ENCODE results near the gene SLC24A3.

SLC24A3 gene

DNA sequence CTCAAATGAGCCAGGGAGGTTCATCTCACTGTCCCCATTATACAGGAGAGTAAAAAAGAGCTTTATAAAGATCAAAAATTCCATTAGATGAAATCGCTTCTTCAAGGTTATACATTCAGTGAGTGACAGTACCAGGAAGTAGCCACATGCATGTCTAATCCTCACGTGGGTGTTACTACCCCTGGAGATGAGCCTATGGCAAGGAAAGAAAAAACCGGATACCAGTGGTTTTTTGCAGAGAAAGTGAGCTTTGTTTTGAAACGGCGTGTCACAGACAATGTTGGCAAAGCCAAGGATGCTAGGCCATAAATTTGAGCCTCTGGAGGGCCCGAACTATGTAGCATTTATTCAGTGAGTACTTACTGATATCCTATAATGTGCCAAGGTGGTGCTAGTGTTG is 330.7 kb downstream of the SLC24A3 start:
- H3K27me3 ChIP-seq (ENCODE audit: control insufficient read depth, insufficient read depth, low read length), result no peaks in the 10 kb centered on the region
- H3K9me3 ChIP-seq (ENCODE audit: control insufficient read depth, low read length), result no peaks in the 10 kb centered on the region
- no peak overlapping the region for H3K4me3 ChIP-seq (ENCODE audit: low read length)
- H3K4me1 ChIP-seq (ENCODE audit: control insufficient read depth, insufficient read depth, low read length), result no peaks in the 10 kb centered on the region
- H3K9ac ChIP-seq (ENCODE audit: low read length), result no peak overlapping the region
- H3K36me3 ChIP-seq (ENCODE audit: control insufficient read depth, insufficient read depth, low read length), result no peaks in the 10 kb centered on the region

- no peaks in the 10 kb centered on the region for H3K27me3 ChIP-seq (ENCODE audit: control insufficient read depth, insufficient read depth, low read length)
- H3K9ac ChIP-seq (ENCODE audit: low read length), result no peak overlapping the region
- H3K4me1 ChIP-seq (ENCODE audit: control insufficient read depth, insufficient read depth, low read length), result no peaks in the 10 kb centered on the region
- H3K9me3 ChIP-seq (ENCODE audit: control insufficient read depth, low read length), result no peaks in the 10 kb centered on the region
- no peaks in the 10 kb centered on the region for H3K36me3 ChIP-seq (ENCODE audit: control insufficient read depth, insufficient read depth, low read length)
- H3K4me3 ChIP-seq (ENCODE audit: low read length), result no peak overlapping the region
Observed at GRCh38 chr20:19544684-19545083, 332.2 kb downstream of the SLC24A3 start.

GRCh38 chr20:19546648-19547047 is 334.2 kb downstream of the SLC24A3 start:
- no peak overlapping the region for H3K9ac ChIP-seq (ENCODE audit: low read length)
- H3K36me3 ChIP-seq (ENCODE audit: control insufficient read depth, insufficient read depth, low read length), result no peaks in the 10 kb centered on the region
- no peaks in the 10 kb centered on the region for H3K9me3 ChIP-seq (ENCODE audit: control insufficient read depth, low read length)
- H3K4me3 ChIP-seq (ENCODE audit: low read length), result no peak overlapping the region
- H3K27me3 ChIP-seq (ENCODE audit: control insufficient read depth, insufficient read depth, low read length), result no peaks in the 10 kb centered on the region
- no peaks in the 10 kb centered on the region for H3K4me1 ChIP-seq (ENCODE audit: control insufficient read depth, insufficient read depth, low read length)

GRCh38 chr20:19547547-19547946 is 335.1 kb downstream of the SLC24A3 start:
- no peaks in the 10 kb centered on the region for H3K9me3 ChIP-seq (ENCODE audit: control insufficient read depth, low read length)
- H3K27me3 ChIP-seq (ENCODE audit: control insufficient read depth, insufficient read depth, low read length), result no peaks in the 10 kb centered on the region
- no peaks in the 10 kb centered on the region for H3K4me1 ChIP-seq (ENCODE audit: control insufficient read depth, insufficient read depth, low read length)
- H3K36me3 ChIP-seq (ENCODE audit: control insufficient read depth, insufficient read depth, low read length), result no peaks in the 10 kb centered on the region
- H3K4me3 ChIP-seq (ENCODE audit: low read length), result no peak overlapping the region
- H3K9ac ChIP-seq (ENCODE audit: low read length), result no peak overlapping the region

DNA sequence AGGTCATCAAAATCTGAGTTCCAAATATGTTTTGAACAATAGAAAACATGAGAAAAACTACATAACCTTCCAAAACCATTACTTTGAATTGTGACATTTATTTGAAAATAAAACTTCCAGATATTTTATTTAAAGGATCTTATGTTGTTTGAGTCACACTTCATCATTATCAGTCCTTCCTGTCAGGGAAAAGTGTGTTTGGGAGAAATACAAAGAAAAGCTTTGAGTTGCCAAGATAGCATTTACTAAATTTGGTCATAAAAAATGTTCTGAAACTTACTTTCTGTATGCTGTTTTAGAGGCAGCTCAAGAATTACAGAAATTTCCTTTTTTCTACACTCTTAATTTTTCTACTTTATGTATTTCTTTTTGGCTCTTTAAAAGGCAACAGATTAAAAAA is 337.5 kb downstream of the SLC24A3 start:
- Histone ChIP-seq H3K27me3 (ENCODE audit: control insufficient read depth, insufficient read depth, low read length) (no peaks in the 10 kb centered on the region), H3K9me3 (ENCODE audit: control insufficient read depth, low read length) (no peaks in the 10 kb centered on the region), H3K9ac (ENCODE audit: low read length) (no peak overlapping the region), H3K4me3 (ENCODE audit: low read length) (no peak overlapping the region), H3K4me1 (ENCODE audit: control insufficient read depth, insufficient read depth, low read length) (no peaks in the 10 kb centered on the region), H3K36me3 (ENCODE audit: control insufficient read depth, insufficient read depth, low read length) (no peaks in the 10 kb centered on the region)

GRCh38 chr20:19552221-19553180 is 340.1 kb downstream of the SLC24A3 start:
- no peak overlapping the region for H3K4me3 ChIP-seq (ENCODE audit: low read length)
- no peaks in the 10 kb centered on the region for H3K36me3 ChIP-seq (ENCODE audit: control insufficient read depth, insufficient read depth, low read length)
- H3K9me3 ChIP-seq (ENCODE audit: control insufficient read depth, low read length), result no peaks in the 10 kb centered on the region
- H3K27me3 ChIP-seq (ENCODE audit: control insufficient read depth, insufficient read depth, low read length), result no peaks in the 10 kb centered on the region
- no peaks in the 10 kb centered on the region for H3K4me1 ChIP-seq (ENCODE audit: control insufficient read depth, insufficient read depth, low read length)
- H3K9ac ChIP-seq (ENCODE audit: low read length), result no peak overlapping the region

GRCh38 chr20:19554666-19555065 is 342.2 kb downstream of the SLC24A3 start:
- no peaks in the 10 kb centered on the region for H3K9me3 ChIP-seq (ENCODE audit: control insufficient read depth, low read length)
- H3K36me3 ChIP-seq (ENCODE audit: control insufficient read depth, insufficient read depth, low read length), result no peaks in the 10 kb centered on the region
- no peaks in the 10 kb centered on the region for H3K4me1 ChIP-seq (ENCODE audit: control insufficient read depth, insufficient read depth, low read length)
- H3K4me3 ChIP-seq (ENCODE audit: low read length), result no peak overlapping the region
- H3K27me3 ChIP-seq (ENCODE audit: control insufficient read depth, insufficient read depth, low read length), result no peaks in the 10 kb centered on the region
- H3K9ac ChIP-seq (ENCODE audit: low read length), result no peak overlapping the region

- Histone ChIP-seq H3K4me3 (ENCODE audit: low read length) (no peak overlapping the region), H3K27me3 (ENCODE audit: control insufficient read depth, insufficient read depth, low read length) (no peaks in the 10 kb centered on the region), H3K9ac (ENCODE audit: low read length) (no peak overlapping the region), H3K9me3 (ENCODE audit: control insufficient read depth, low read length) (no peaks in the 10 kb centered on the region), H3K4me1 (ENCODE audit: control insufficient read depth, insufficient read depth, low read length) (no peaks in the 10 kb centered on the region), H3K36me3 (ENCODE audit: control insufficient read depth, insufficient read depth, low read length) (no peaks in the 10 kb centered on the region)
Observed at GRCh38 chr20:19555726-19556125, 343.3 kb downstream of the SLC24A3 start.

- H3K4me3 ChIP-seq (ENCODE audit: low read length), result no peak overlapping the region
- H3K9ac ChIP-seq (ENCODE audit: low read length), result no peak overlapping the region
- H3K36me3 ChIP-seq (ENCODE audit: control insufficient read depth, insufficient read depth, low read length), result no peaks in the 10 kb centered on the region
- H3K9me3 ChIP-seq (ENCODE audit: control insufficient read depth, low read length), result no peaks in the 10 kb centered on the region
- no peaks in the 10 kb centered on the region for H3K27me3 ChIP-seq (ENCODE audit: control insufficient read depth, insufficient read depth, low read length)
- H3K4me1 ChIP-seq (ENCODE audit: control insufficient read depth, insufficient read depth, low read length), result no peaks in the 10 kb centered on the region
Observed at GRCh38 chr20:19557291-19557690, 344.8 kb downstream of the SLC24A3 start.

DNA sequence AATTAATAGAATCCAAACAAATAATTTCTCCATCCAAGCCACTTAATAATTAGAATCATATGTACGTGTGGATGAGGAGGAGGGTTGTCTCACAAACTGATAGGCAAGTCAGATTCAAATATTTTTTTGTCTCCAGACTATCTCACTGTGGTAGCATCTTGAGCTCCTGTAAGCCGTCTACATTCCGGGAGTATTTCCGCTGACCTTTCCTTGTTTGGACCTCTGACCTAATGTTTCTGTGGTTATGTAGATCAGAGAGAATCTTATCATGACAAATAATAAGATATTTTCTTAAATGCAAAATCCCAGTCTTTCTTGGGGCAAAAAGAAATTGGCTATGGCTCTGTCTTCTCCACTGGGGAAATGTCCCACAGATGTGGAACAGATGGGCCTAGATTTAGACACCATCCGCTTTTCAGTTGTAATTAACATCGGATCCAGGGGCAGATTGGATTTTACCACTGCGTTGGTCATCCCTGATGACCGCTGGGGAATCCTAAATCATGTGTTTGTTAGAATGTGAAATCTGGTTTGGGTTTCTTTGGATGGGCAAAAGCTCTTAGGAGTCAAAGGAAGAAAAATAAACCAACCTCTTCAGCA is 348.5 kb downstream of the SLC24A3 start:
- H3K9me3 ChIP-seq (ENCODE audit: control insufficient read depth, low read length), result no peaks in the 10 kb centered on the region
- H3K27me3 ChIP-seq (ENCODE audit: control insufficient read depth, insufficient read depth, low read length), result no peaks in the 10 kb centered on the region
- H3K4me1 ChIP-seq (ENCODE audit: control insufficient read depth, insufficient read depth, low read length), result no peaks in the 10 kb centered on the region
- no peak overlapping the region for H3K9ac ChIP-seq (ENCODE audit: low read length)
- H3K4me3 ChIP-seq (ENCODE audit: low read length), result no peak overlapping the region
- no peaks in the 10 kb centered on the region for H3K36me3 ChIP-seq (ENCODE audit: control insufficient read depth, insufficient read depth, low read length)

DNA sequence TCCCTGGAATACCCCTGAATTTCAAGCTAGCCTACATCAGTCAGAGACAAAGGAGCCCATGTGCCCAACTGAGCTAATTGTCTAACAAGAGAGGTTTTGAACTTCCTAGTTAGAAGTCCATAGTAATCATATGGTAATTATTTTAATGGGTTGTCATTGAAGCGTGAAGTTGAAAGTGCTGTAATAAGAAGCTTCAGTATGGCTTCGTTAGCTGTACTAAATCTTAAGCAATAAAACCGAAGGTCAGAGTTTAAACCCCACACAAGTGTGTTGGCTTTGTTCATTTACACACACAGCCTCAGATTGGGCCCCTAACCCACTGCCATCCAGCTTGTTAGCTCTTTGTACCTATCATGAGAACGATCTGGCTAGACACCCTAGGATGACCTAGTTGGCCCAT is 350.0 kb downstream of the SLC24A3 start:
- Histone ChIP-seq H3K27me3 (ENCODE audit: control insufficient read depth, insufficient read depth, low read length) (no peaks in the 10 kb centered on the region), H3K36me3 (ENCODE audit: control insufficient read depth, insufficient read depth, low read length) (no peaks in the 10 kb centered on the region), H3K4me3 (ENCODE audit: low read length) (no peak overlapping the region), H3K4me1 (ENCODE audit: control insufficient read depth, insufficient read depth, low read length) (no peaks in the 10 kb centered on the region), H3K9ac (ENCODE audit: low read length) (no peak overlapping the region), H3K9me3 (ENCODE audit: control insufficient read depth, low read length) (no peaks in the 10 kb centered on the region)

DNA sequence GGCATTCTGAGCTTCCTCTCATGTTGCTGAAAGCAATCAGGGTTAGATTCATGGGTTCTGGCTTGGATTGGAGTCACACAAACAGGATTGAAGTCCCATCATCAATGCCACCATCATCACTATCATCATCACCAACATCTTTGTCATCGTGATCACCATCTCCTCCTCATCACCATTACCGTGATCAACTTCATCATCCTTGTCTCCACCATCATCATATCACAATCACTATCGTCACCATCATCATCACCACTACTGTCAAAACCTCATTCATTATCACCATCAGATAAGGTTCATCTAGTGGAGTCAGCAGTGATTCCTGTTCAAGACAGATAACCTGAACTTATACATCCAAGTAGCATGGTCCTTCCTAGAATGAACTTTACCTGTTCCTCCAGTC is 351.8 kb downstream of the SLC24A3 start:
- no peaks in the 10 kb centered on the region for H3K9me3 ChIP-seq (ENCODE audit: control insufficient read depth, low read length)
- H3K4me3 ChIP-seq (ENCODE audit: low read length), result no peak overlapping the region
- H3K9ac ChIP-seq (ENCODE audit: low read length), result no peak overlapping the region
- no peaks in the 10 kb centered on the region for H3K27me3 ChIP-seq (ENCODE audit: control insufficient read depth, insufficient read depth, low read length)
- no peaks in the 10 kb centered on the region for H3K36me3 ChIP-seq (ENCODE audit: control insufficient read depth, insufficient read depth, low read length)
- H3K4me1 ChIP-seq (ENCODE audit: control insufficient read depth, insufficient read depth, low read length), result no peaks in the 10 kb centered on the region
